SK-N-SH treated with all-trans-retinoic acid at 6 μM for 48 hours (cell line): Measurements from ENCODE around the gene L1TD1.
"Not testable (repeated sequence)": the region's sequence is repeated elsewhere in the genome, so short reads cannot be mapped to it uniquely, and the experiment has no call there.

ENCODE experiments used
- ATAC-seq: fragments of 200-7000 bp; cut with Tn5 transposase; 3 replicates; pipeline ENCODE4 v1.9.1; 2020; ENCODE audit warnings: mild to moderate bottlenecking, moderate library complexity
- ARNTL ChIP-seq: fragments of 450-650 bp; formaldehyde crosslinking; IDR thresholded peaks from 2 replicates; pipeline ENCODE4 v1.5.0; 2020; ENCODE audit warnings: low read depth, mild to moderate bottlenecking, moderate library complexity, borderline replicate concordance
- BACH2 ChIP-seq: fragments of 250-450 bp; sonication (Bioruptor Pico); IDR thresholded peaks from 2 replicates; pipeline ENCODE4 v1.9.0; 2021; ENCODE audit warnings: mild to moderate bottlenecking, borderline replicate concordance
- CREB5 ChIP-seq: fragments of 250-450 bp; sonication (Bioruptor Pico); IDR thresholded peaks from 2 replicates; pipeline ENCODE4 v1.5.1; 2020; ENCODE audit warnings: low read depth, mild to moderate bottlenecking, moderate library complexity
- CSDC2 ChIP-seq: fragments of 250-450 bp; sonication (Bioruptor Pico); IDR thresholded peaks from 2 replicates; pipeline ENCODE4 v1.5.0; 2020; ENCODE audit warnings: mild to moderate bottlenecking, moderate library complexity
- ESRRG ChIP-seq: fragments of 250-450 bp; sonication (Bioruptor Pico); IDR thresholded peaks from 2 replicates; pipeline ENCODE4 v1.6.1; 2021; ENCODE audit warnings: mild to moderate bottlenecking
- GLIS3 ChIP-seq: fragments of 250-450 bp; sonication (Bioruptor Pico); IDR thresholded peaks from 2 replicates; pipeline ENCODE4 v1.5.0; 2020; ENCODE audit warnings: mild to moderate bottlenecking, moderate library complexity
- ISL1 ChIP-seq: fragments of 250-450 bp; sonication (Bioruptor Pico); IDR thresholded peaks from 2 replicates; pipeline ENCODE4 v2.1.2; 2022; ENCODE audit warnings: mild to moderate bottlenecking, moderate library complexity
- OSR1 ChIP-seq: fragments of 250-450 bp; sonication (Bioruptor Pico); IDR thresholded peaks from 2 replicates; pipeline ENCODE4 v1.8.0; 2022; ENCODE audit warnings: moderate library complexity, mild to moderate bottlenecking, inconsistent platforms
- PATZ1 ChIP-seq: fragments of 250-450 bp; sonication (Bioruptor Pico); IDR thresholded peaks from 2 replicates; pipeline ENCODE4 v1.8.0; 2020; ENCODE audit warnings: mild to moderate bottlenecking, moderate library complexity, borderline replicate concordance
- POU6F1 ChIP-seq: fragments of 250-450 bp; sonication (Bioruptor Pico); IDR thresholded peaks from 2 replicates; pipeline ENCODE4 v1.8.0; 2021; ENCODE audit warnings: low read depth, mild to moderate bottlenecking, moderate library complexity, borderline replicate concordance
- PPARA ChIP-seq: fragments of 250-450 bp; sonication (Bioruptor Pico); IDR thresholded peaks from 2 replicates; pipeline ENCODE4 v1.5.0; 2020; ENCODE audit warnings: mild to moderate bottlenecking, borderline replicate concordance
- RARB ChIP-seq: fragments of 250-450 bp; sonication (Bioruptor Pico); IDR thresholded peaks from 2 replicates; pipeline ENCODE4 v1.8.0; 2021; ENCODE audit warnings: mild to moderate bottlenecking, moderate library complexity
- SNAI2 ChIP-seq: fragments of 250-450 bp; sonication (Bioruptor Pico); IDR thresholded peaks from 2 replicates; pipeline ENCODE4 v1.5.0; 2020; ENCODE audit warnings: mild to moderate bottlenecking, moderate library complexity
- TCF4 ChIP-seq: fragments of 250-450 bp; sonication (Bioruptor Pico); IDR thresholded peaks from 2 replicates; pipeline ENCODE4 v1.8.0; 2021; ENCODE audit warnings: mild to moderate bottlenecking, moderate library complexity, borderline replicate concordance
- TOX ChIP-seq: fragments of 250-450 bp; sonication (Bioruptor Pico); IDR thresholded peaks from 2 replicates; pipeline ENCODE4 v1.8.0; 2021; ENCODE audit warnings: mild to moderate bottlenecking, moderate library complexity, borderline replicate concordance
- TSHZ2 ChIP-seq: fragments of 250-450 bp; sonication (Bioruptor Pico); IDR thresholded peaks from 2 replicates; pipeline ENCODE4 v1.5.0; 2020; ENCODE audit warnings: mild to moderate bottlenecking, moderate library complexity
- ZC3H10 ChIP-seq: fragments of 250-450 bp; sonication (Bioruptor Pico); IDR thresholded peaks from 2 replicates; pipeline ENCODE4 v1.5.1; 2021; ENCODE audit warnings: mild to moderate bottlenecking, moderate library complexity
- ZFP3 ChIP-seq: fragments of 250-450 bp; sonication (Bioruptor Pico); IDR thresholded peaks from 2 replicates; pipeline ENCODE4 v1.5.0; 2020; ENCODE audit warnings: mild to moderate bottlenecking, moderate library complexity
- ZFP30 ChIP-seq: fragments of 450-650 bp; formaldehyde crosslinking; IDR thresholded peaks from 2 replicates; pipeline ENCODE4 v1.5.0; 2022; ENCODE audit warnings: mild to moderate bottlenecking, moderate library complexity
- ZNF565 ChIP-seq: fragments of 450-650 bp; formaldehyde crosslinking; conservative IDR thresholded peaks from 2 replicates; pipeline ENCODE4 v1.5.0; 2020; ENCODE audit warnings: low read depth, mild to moderate bottlenecking, moderate library complexity
- ZNF70 ChIP-seq: fragments of 450-650 bp; formaldehyde crosslinking; IDR thresholded peaks from 2 replicates; pipeline ENCODE4 v1.5.0; 2020; ENCODE audit warnings: mild to moderate bottlenecking, moderate library complexity
- ZNF8 ChIP-seq: fragments of 450-650 bp; formaldehyde crosslinking; IDR thresholded peaks from 2 replicates; pipeline ENCODE4 v1.5.0; 2020; ENCODE audit warnings: mild to moderate bottlenecking, moderate library complexity

L1TD1 gene

GRCh38 chr1:62194651-62195544, at the start of gene L1TD1:
Gene L1TD1 (plus strand): TSS chr1:62194849. CDS start chr1:62206629, 11,780 bp downstream.
- TF ChIP-seq ZNF70 (CRISPR knock-in tag) (no peak), ZNF565 (CRISPR knock-in tag) (no peak), OSR1 (CRISPR knock-in tag) (no peak)

GRCh38 chr1:62159940-62160348, 34.7 kb upstream of the L1TD1 start:
- TF ChIP-seq CREB5 (CRISPR knock-in tag) (no peak), TCF4 (CRISPR knock-in tag) (no peak), ESRRG (CRISPR knock-in tag) (no peak), PATZ1 (CRISPR knock-in tag) (no peak), ISL1 (CRISPR knock-in tag) (no peak), ZNF8 (CRISPR knock-in tag) (no peak), BACH2 (CRISPR knock-in tag) (no peak), SNAI2 (no peak), CSDC2 (no peak), ZFP30 (CRISPR knock-in tag) (no peak), ZNF70 (CRISPR knock-in tag) (no peak), ZFP3 (CRISPR knock-in tag) (no peak), ARNTL (no peak), OSR1 (CRISPR knock-in tag) (no peak), GLIS3 (CRISPR knock-in tag) (no peak), RARB (CRISPR knock-in tag) (no peak), ZNF565 (CRISPR knock-in tag) (no peak), PPARA (CRISPR knock-in tag) (no peak), TOX (CRISPR knock-in tag) (no peak)

More at GRCh38 chr1:62194651-62195544, at the start of gene L1TD1:
- no peak for ATAC-seq

GRCh38 chr1:62161711-62162110, 32.9 kb upstream of the L1TD1 start:
- TF ChIP-seq RARB (CRISPR knock-in tag) (no peak), ZNF70 (CRISPR knock-in tag) (no peak), ZFP3 (CRISPR knock-in tag) (no peak), ZFP30 (CRISPR knock-in tag) (no peak), ZNF8 (CRISPR knock-in tag) (no peak), OSR1 (CRISPR knock-in tag) (no peak), ARNTL (no peak), ZC3H10 (CRISPR knock-in tag) (no peak), TSHZ2 (CRISPR knock-in tag) (no peak), PATZ1 (CRISPR knock-in tag) (no peak), ISL1 (CRISPR knock-in tag) (no peak), POU6F1 (CRISPR knock-in tag) (no peak), GLIS3 (CRISPR knock-in tag) (no peak), ZNF565 (CRISPR knock-in tag) (no peak), PPARA (CRISPR knock-in tag) (no peak), SNAI2 (no peak)

More at GRCh38 chr1:62159940-62160348, 34.7 kb upstream of the L1TD1 start:
- ATAC-seq = no peak

GRCh38 chr1:62170380-62170779, 24.3 kb upstream of the L1TD1 start:
- ATAC-seq = not testable (repeated sequence)

More at GRCh38 chr1:62161711-62162110, 32.9 kb upstream of the L1TD1 start:
- no peak for ATAC-seq
